HepG2 (cell line): ENCODE results near the gene ADSS1. TPM values are rescaled to one million over a fixed set of nuclear protein-coding genes. Genes with fewer than 3 reads are reported as not detected.
A peak's percentile ranks its signal among the peaks of the same experiment; 100 is the strongest.

ENCODE experiments used
- ATAC-seq: fragments of 200-7000 bp; cut with Tn5 transposase; 3 replicates; pipeline ENCODE4 v1.9.1; 2020; ENCODE audit warnings: mild to moderate bottlenecking, moderate library complexity
- BruUV-seq: library from RNA; stranded (reverse); fragments of 400-500 nt; replicated peaks from 2 replicates; lab custom pipeline; 2021; lab: Mats Ljungman, UMichigan
- CTCF ChIA-PET: fragments of 300-600 bp; formaldehyde crosslinking; extraction: SDS; loops from one replicate; lab custom pipeline; 2021; ENCODE audit warnings: low total read pairs, inconsistent platforms, low intra/inter-chr PET ratio; lab: Yijun Ruan, JAX
- POLR2A ChIA-PET: fragments of 350-600 bp; sonication (Branson Sonifier 250); formaldehyde crosslinking; loops from one replicate; lab custom pipeline; 2020; ENCODE audit warnings: antibody characterized with exemption, inconsistent platforms; lab: Yijun Ruan, JAX
- DNase-seq: peaks from one replicate; pipeline ENCODE4 v3.0.0-alpha.2; 2015; ENCODE audit warnings: low spot score
- FAIRE-seq: peaks from 3 replicates; lab custom pipeline; 2011; peaks lifted over from hg19 to GRCh38; lab: Jason Lieb, UNC
- H2AFZ ChIP-seq: one replicate; pipeline ENCODE4 v1.6.1; 2011; ENCODE audit warnings: low read length, inconsistent platforms
- H3K27ac ChIP-seq: fragments of 300-600 bp; 3 replicates; pipeline ENCODE4 v1.8.0; 2011; ENCODE audit warnings: mixed run types, mild to moderate bottlenecking, mixed read lengths, low read length, inconsistent platforms; ENCODE audit not compliant: insufficient read depth; ENCODE audit errors: extremely low read length
- H3K27me3 ChIP-seq, 2 experiments: fragments of 200-600 bp in 1 of 2; 2 replicates in 1 of 2; 3 replicates in 1 of 2; pipeline versions ENCODE4 v1.6.0 to v1.8.0; 2011; ENCODE audit warnings: low read length in 2 of 2, mild to moderate bottlenecking in 2 of 2, moderate library complexity in 2 of 2, inconsistent platforms in 1 of 2; ENCODE audit not compliant: insufficient read depth in 2 of 2, control insufficient read depth in 1 of 2
- H3K36me3 ChIP-seq, 2 experiments: fragments of 200-600 bp in 1 of 2; replicated peaks in 1 of 2; 2 replicates in 1 of 2; 3 replicates in 1 of 2; pipeline versions ENCODE4 v1.5.1 to v1.8.0; 2011; ENCODE audit warnings: low read length in 2 of 2, inconsistent platforms in 1 of 2; ENCODE audit not compliant: insufficient read depth in 2 of 2, control insufficient read depth in 1 of 2
- H3K4me1 ChIP-seq: 2 replicates; pipeline ENCODE4 v1.5.1; 2012; ENCODE audit warnings: low read length, inconsistent platforms; ENCODE audit not compliant: insufficient read depth
- H3K4me2 ChIP-seq: 2 replicates; pipeline ENCODE4 v1.6.0; 2011; ENCODE audit warnings: low read depth, low read length, inconsistent platforms
- H3K4me3 ChIP-seq, 3 experiments: fragments of 200-600 bp in 1 of 3; sonication (generic), shearing (Covaris generic) in 1 of 3; replicated peaks in 1 of 3; 2 replicates each; pipeline ENCODE4 v1.5.1; 2011 to 2016; ENCODE audit warnings: low read length in 3 of 3, inconsistent platforms in 2 of 3, low read depth in 2 of 3, mild to moderate bottlenecking in 2 of 3, control low read depth in 1 of 3, mixed read lengths in 1 of 3; ENCODE audit not compliant: insufficient read depth in 1 of 3
- H3K79me2 ChIP-seq: one replicate; pipeline ENCODE4 v1.6.1; 2011; ENCODE audit warnings: low read length, inconsistent platforms; ENCODE audit not compliant: insufficient read depth
- H3K9ac ChIP-seq: 2 replicates; pipeline ENCODE4 v1.6.0; 2011; ENCODE audit warnings: mild to moderate bottlenecking, low read depth, low read length, inconsistent platforms; ENCODE audit not compliant: insufficient read depth
- H3K9me3 ChIP-seq: 2 replicates; pipeline ENCODE4 v1.5.1; 2012; ENCODE audit warnings: mild to moderate bottlenecking, low read length
- H4K20me1 ChIP-seq: 2 replicates; pipeline ENCODE4 v1.6.0; 2011; ENCODE audit warnings: inconsistent platforms, mild to moderate bottlenecking, low read length, moderate library complexity; ENCODE audit not compliant: insufficient read depth
- AGO2 ChIP-seq: fragments of 200-400 bp; formaldehyde crosslinking; optimal IDR thresholded peaks from 2 replicates; pipeline ENCODE3; 2017; ENCODE audit warnings: mild to moderate bottlenecking, low read depth, low read length, moderate library complexity
- CAMTA2 ChIP-seq: sonication (generic); formaldehyde crosslinking; IDR thresholded peaks from 2 replicates; pipeline ENCODE4 v1.4.0; 2020; ENCODE audit warnings: mild to moderate bottlenecking, missing genetic modification reagents, borderline replicate concordance
- ELF4 ChIP-seq: sonication (generic); formaldehyde crosslinking; IDR thresholded peaks from 2 replicates; pipeline ENCODE4 v1.5.0; 2020; ENCODE audit warnings: missing genetic modification reagents, mild to moderate bottlenecking, moderate library complexity, borderline replicate concordance
- RBFOX2 ChIP-seq: fragments of 200-400 bp; formaldehyde crosslinking; IDR thresholded peaks from 2 replicates; pipeline ENCODE4 v1.6.1; 2017; ENCODE audit warnings: low read depth, mild to moderate bottlenecking, low read length
- ZNF17 ChIP-seq: sonication (generic); formaldehyde crosslinking; IDR thresholded peaks from 2 replicates; pipeline ENCODE4 v1.5.0; 2020; ENCODE audit warnings: mild to moderate bottlenecking, missing genetic modification reagents
- ZNF441 ChIP-seq: sonication (generic); formaldehyde crosslinking; IDR thresholded peaks from 2 replicates; pipeline ENCODE4 v1.7.0; 2021; ENCODE audit warnings: missing genetic modification reagents, borderline replicate concordance
- WGBS: methylation state at CpG from one replicate; pipeline ENCODE4 v1.1.6; 2017; ENCODE audit warnings: low lambda C conversion rate; 5-methylcytosine and 5-hydroxymethylcytosine counted together
- in situ Hi-C: cut with HindIII; loops from 2 replicates; pipeline ENCODE4 v1.10.0; 2017; ENCODE audit warnings: low pct_unique_long_range_greater_than_20kb; ENCODE audit not compliant: extremely low pct_ligation_motif_present
- intact Hi-C: fragments of 100-400 bp; cut with micrococcal nuclease; formaldehyde crosslinking; loops from one replicate; pipeline ENCODE4 v1.10.0; 2022; ENCODE audit not compliant: unreplicated experiment
- polyA plus RNA-seq, 8 experiments: library from polyadenylated mRNA; depleted of rRNA in 3 of 8; stranded (reverse) in 7 of 8; unstranded in 1 of 8; fragments of >200 nt; fragmentation: Illumina TruSeq in 4 of 8; extraction: Trizol in 4 of 8; gene quantifications; 2 replicates each; pipeline versions ENCODE4 v1.2.1 to v1.2.3, GENCODE V29; 2011 to 2016; ENCODE audit warnings: low read depth in 4 of 8, missing spikeins in 1 of 8, mixed read lengths in 1 of 8; ENCODE audit not compliant: insufficient read depth in 1 of 8
- total RNA-seq, 5 experiments: library from RNA; depleted of rRNA; stranded (reverse); fragments of >200 nt; fragmentation: Illumina TruSeq; extraction: Trizol; gene quantifications; 2 replicates each; pipeline ENCODE4 v1.2.3, GENCODE V29; 2016; ENCODE audit warnings: low read depth in 1 of 5

ADSS1 gene
- total and polyA plus RNA-seq, 2 of the 13 experiments (the other 11 are each of a cell fraction or from before 2014, with no cell fraction given): 1.0 to 36.7 TPM

DNA sequence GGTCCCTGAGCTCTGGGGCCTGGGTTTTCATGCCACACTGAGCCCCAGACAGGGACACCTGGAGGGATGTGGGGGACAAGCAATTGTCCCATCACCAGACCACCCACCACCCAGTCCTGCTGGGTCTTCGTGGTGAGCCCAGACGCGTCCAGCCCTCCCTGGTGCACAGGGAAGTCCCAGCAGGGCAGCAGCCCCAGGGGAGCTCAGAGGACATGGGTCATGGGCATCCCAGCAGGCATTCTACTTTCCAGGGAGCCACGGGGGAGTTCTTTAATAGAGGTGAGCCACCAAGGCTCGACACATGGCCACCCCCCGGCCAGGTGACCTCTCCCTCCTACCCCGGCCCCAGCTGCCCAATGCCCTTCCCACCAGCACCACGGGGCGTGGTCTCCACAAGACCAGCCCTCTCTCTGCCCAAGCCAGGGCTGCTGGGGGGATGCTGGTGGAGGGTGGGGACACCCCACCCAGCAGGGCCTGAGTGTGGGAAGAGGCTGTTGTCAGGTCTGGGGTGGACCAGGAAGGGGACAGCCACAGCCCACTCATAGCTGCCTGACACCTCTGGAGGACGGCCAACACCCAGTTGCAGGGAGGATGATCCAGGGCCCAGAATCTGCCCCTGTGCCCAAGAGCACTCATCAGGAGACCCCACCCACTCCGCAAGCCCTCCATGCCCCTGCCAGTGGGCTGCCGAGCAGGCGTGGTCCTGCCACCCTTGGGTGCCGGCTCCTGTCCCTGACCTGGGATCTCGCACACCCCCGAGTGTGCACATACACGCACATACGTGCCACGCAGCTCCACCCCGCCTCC is 57.4 kb downstream of the ADSS1 start:
- no peaks in the 10 kb centered on the region for H3K79me2 ChIP-seq
- in situ Hi-C loops (no loop called here), intact Hi-C loops (loop anchor here (2.0 kb wide), 1 partner anchor 13 kb away; the partner anchor contains the start of gene AKT1)
- H4K20me1 ChIP-seq: 0 out of 2 replicates have a peak, but pooled peaks cover 1% of the 10 kb centered on the region
- POLR2A ChIA-PET: no interaction called here
- H3K4me2 ChIP-seq: no peak overlapping the region
- no peak overlapping the region for H3K4me3 ChIP-seq
- peaks cover 7 to 11% of the 10 kb centered on the region in 2 experiments; a peak in 3 of 5 replicates for H3K36me3 ChIP-seq
- ATAC-seq: no peak
- 95% methylated on average over 4 of the region's 20 CpGs for WGBS
- no peak for DNase-seq
- no peak for FAIRE-seq
- no peaks in the 10 kb centered on the region for H3K27me3 ChIP-seq
- no peak overlapping the region for H2AFZ ChIP-seq
- no peak overlapping the region for H3K9ac ChIP-seq
- no peaks in the 10 kb centered on the region for H3K9me3 ChIP-seq
- BruUV-seq: no TSS peak
- no peak overlapping the region for H3K27ac ChIP-seq
- peak; percentile 75 for TF ChIP-seq AGO2
- TF ChIP-seq ZNF441 (CRISPR knock-in tag): no peak
- no peaks in the 10 kb centered on the region for H3K4me1 ChIP-seq
- CTCF ChIA-PET: no interaction called here

DNA sequence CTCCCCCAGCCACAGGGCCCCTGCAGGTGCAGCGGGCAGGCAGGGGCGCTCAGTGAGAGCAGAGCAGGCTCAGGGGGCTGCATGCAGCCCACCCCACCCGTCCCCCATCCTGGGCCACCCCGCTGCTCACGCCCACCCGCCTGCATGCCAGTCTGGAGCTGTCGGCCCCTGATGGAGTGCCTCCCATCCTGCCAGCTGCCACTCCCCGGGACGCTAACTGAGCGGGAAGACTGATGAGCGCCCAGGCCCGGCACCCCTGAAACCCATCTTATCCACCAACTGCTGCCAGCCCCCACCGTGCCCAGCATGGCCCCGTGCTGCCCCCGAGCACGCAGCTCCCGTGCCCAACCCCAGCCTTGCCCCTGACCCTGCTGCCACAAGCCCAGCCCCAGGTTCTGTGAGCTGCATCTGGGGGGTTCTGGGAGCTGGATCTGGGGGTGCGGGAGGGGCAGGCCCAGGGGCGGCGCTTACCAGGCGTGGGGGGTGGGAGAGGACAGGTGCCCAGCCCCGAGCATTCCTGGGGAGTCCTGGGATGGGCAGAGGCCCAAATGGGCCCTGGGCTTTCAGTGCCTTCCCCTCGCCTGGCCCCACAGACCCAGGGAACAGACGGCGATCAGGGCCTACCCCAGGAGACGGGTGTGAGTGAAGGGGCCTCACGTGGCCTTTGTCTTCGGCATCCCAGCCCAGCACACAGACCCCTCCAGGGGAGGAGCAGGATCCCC is 58.2 kb downstream of the ADSS1 start:
- Histone ChIP-seq H3K27me3 (no peaks in the 10 kb centered on the region), H3K4me1 (no peaks in the 10 kb centered on the region), H3K9ac (no peak overlapping the region), H3K36me3 (peaks cover 7 to 11% of the 10 kb centered on the region in 2 experiments; a peak in 2 of 5 replicates), H3K4me3 (no peak overlapping the region), H3K4me2 (no peak overlapping the region), H3K79me2 (no peaks in the 10 kb centered on the region), H3K9me3 (no peaks in the 10 kb centered on the region), H2AFZ (no peak overlapping the region), H4K20me1 (no peaks in the 10 kb centered on the region), H3K27ac (no peak overlapping the region)
- CTCF ChIA-PET: no interaction called here
- DNase-seq (no peak), FAIRE-seq (no peak), ATAC-seq (no peak)
- no peak for TF ChIP-seq CAMTA2 (CRISPR knock-in tag)
- TF ChIP-seq ELF4 (CRISPR knock-in tag): no peak
- no peak for TF ChIP-seq ZNF17
- peak; percentile 50; the same call in 1 of the 2 replicates for TF ChIP-seq RBFOX2
- TF ChIP-seq AGO2: peak; percentile 14
- POLR2A ChIA-PET: no interaction called here
- intact Hi-C loops: no loop called here
- WGBS: 93% methylated on average over 6 of the region's 28 CpGs
- no TSS peak for BruUV-seq
- in situ Hi-C loops: no loop called here
